ENCODE data around the gene GIMD1. TPM values are rescaled to one million over a fixed set of nuclear protein-coding genes. Genes with fewer than 3 reads are reported as not detected.

Gene GIMD1
- total RNA-seq, 1 experiment from 2014 or later, result not detected

DNA sequence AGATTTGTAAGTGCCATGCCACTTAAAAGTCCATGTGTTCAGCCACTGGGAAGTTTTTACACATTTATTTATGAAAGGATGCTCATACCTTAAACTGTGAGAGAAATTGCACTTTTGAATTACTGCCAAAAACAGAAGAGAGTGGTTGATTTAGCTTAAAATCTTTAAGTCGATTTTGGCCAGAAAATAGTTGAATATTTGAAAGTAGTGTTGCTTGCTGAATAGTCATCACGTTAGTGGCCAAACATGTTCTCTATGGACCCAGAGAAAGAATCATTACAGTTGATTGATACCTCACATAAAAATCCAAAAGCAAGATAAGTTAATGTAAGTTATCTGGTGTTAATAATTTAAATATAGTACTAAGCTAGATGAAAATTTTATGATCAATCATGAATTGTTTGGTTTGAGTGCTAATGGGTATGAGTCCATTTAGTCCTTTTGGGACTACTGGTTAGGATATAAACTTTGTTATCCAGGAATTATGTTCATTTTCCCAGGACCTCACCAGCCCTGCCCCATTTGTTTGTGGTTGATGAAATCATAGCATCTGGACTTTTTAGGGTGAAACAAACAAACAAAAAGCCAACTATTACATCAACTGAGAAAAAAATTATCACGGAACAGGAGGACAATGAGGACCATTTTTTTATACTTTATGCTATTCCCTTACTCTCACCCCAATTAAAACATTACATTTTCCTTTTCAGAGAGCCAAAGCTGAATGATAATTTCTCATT lies 6.3 kb downstream of the GIMD1 start:
- in situ Hi-C loops (cut with HindIII; ENCODE audit: low pct_unique_long_range_greater_than_20kb, low sequenced_read_pairs), result no loop called here
- DNase-seq (ENCODE audit: low read depth, low spot score), result no peak

- no peak for DNase-seq (ENCODE audit: low read depth, low spot score)
- in situ Hi-C loops (cut with HindIII; ENCODE audit: low pct_unique_long_range_greater_than_20kb, low sequenced_read_pairs), result no loop called here
These were observed 9.7 kb downstream of the GIMD1 start for GRCh38 chr4:106358899-106359298.

- DNase-seq (ENCODE audit: low read depth, low spot score), result no peak
- in situ Hi-C loops (cut with HindIII; ENCODE audit: low pct_unique_long_range_greater_than_20kb, low sequenced_read_pairs), result no loop called here
These were observed 13.4 kb downstream of the GIMD1 start for GRCh38 chr4:106355193-106355592.

- in situ Hi-C loops (cut with HindIII; ENCODE audit: low pct_unique_long_range_greater_than_20kb, low sequenced_read_pairs), result no loop called here
- no peak for DNase-seq (ENCODE audit: low read depth, low spot score)
These were observed 14.8 kb downstream of the GIMD1 start for GRCh38 chr4:106353786-106354185.

GRCh38 chr4:106351016-106351415 lies 17.6 kb downstream of the GIMD1 start:
- DNase-seq (ENCODE audit: low read depth, low spot score), result no peak
- in situ Hi-C loops (cut with HindIII; ENCODE audit: low pct_unique_long_range_greater_than_20kb, low sequenced_read_pairs), result no loop called here

DNA sequence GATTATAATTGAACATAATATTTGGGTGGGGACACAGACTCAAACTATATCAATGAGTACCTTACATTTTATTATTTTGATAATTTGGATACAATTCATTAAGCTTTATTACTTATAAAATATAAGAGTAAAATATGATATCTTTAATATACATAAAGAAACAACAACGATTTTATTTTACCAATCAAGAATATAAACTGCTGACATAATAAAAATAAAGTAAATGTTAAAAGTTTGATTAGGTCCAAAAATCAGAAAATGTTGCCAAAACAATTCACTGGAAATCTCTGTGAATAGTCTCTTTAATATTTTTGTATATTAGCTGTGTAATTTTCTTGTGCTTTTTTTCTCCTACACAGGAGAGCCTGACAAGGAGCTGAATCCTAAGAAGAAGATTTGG lies 21.4 kb downstream of the GIMD1 start:
- in situ Hi-C loops (cut with HindIII; ENCODE audit: low pct_unique_long_range_greater_than_20kb, low sequenced_read_pairs), result no loop called here
- DNase-seq (ENCODE audit: low read depth, low spot score), result no peak

- in situ Hi-C loops (cut with HindIII; ENCODE audit: low pct_unique_long_range_greater_than_20kb, low sequenced_read_pairs), result no loop called here
- no peak for DNase-seq (ENCODE audit: low read depth, low spot score)
These were observed 24.0 kb downstream of the GIMD1 start for GRCh38 chr4:106344647-106344970.

DNA sequence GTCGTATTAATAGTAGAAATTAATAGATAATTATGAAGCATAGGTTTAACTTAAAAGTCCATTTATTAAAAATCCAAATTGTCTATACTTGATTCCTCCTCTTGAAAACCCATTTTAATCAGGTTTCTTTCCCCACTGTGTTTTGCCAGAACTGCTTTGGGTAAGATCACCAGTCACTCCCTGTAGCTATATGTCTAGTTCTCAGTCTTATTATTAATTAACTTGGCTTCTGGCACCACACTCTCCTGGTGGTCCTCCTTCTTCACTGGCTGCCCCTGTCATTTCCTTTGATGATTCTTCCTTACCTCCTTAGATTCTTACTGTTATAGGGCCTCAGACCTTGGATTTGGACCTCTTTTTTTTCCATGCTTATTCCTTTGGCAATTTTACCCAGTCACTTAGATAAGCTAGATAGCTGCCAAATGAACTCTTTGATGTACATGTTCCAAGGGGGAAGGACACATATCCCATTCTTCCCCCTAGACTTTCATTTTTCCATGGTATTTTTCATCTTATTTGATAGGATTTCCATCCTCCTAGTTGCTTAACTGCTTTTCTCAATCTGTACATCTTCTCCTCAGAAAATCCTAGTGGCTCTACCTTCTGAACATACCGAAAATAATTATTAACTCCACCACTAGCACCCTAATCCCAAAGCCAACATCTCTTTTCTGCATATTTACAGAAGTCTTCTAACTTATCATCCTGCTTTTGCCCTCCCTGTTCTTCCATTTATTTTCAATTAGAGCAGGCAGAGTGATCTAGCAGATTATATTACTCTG lies 24.5 kb downstream of the GIMD1 start:
- in situ Hi-C loops (cut with HindIII; ENCODE audit: low pct_unique_long_range_greater_than_20kb, low sequenced_read_pairs), result no loop called here

GRCh38 chr4:106340774-106341173 lies 27.8 kb downstream of the GIMD1 start:
- in situ Hi-C loops (cut with HindIII; ENCODE audit: low pct_unique_long_range_greater_than_20kb, low sequenced_read_pairs), result no loop called here
- no peak for DNase-seq (ENCODE audit: low read depth, low spot score)

More for the DNA sequence above, 24.5 kb downstream of the GIMD1 start:
- no peak for DNase-seq (ENCODE audit: low read depth, low spot score)

DNA sequence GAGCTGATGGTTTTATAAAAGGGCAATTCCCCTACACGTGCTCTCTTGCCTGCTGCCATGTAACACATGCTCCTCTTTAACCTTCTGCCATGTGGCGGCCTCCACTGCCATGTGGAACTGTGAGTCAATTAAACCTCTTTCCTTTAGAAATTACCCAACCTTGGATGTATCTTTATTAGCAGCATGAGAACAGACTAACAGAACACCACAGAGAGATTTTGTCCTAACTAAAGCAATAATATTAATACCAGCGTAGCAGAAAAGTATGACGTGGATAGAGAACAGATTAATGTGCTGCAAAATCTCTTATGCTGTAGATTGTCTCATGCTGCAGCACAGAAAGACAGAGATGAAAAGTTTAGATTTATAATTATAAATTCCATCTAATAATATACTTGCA lies 29.1 kb downstream of the GIMD1 start:
- no peak for DNase-seq (ENCODE audit: low read depth, low spot score)
- in situ Hi-C loops (cut with HindIII; ENCODE audit: low pct_unique_long_range_greater_than_20kb, low sequenced_read_pairs), result no loop called here

DNA sequence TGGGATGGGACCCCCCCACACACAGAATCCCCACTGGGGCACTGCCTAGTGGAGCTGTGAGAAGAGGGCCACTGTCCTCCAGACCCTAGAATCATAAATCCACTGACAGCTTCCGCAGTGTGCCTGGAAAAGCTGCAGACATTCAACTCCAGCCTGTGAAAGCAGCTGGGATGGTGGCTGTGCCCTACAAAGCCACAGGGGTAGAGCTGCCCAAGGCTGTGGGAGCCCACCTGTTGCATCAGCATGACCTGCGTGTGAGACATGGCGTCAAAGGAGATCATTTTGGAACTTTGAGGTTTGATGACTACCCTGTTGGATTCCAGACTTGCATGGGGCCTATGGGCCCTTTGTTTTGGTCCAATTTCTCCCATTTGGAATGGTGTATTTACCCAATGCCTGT lies 29.9 kb downstream of the GIMD1 start:
- no peak for DNase-seq (ENCODE audit: low read depth, low spot score)
- in situ Hi-C loops (cut with HindIII; ENCODE audit: low pct_unique_long_range_greater_than_20kb, low sequenced_read_pairs), result no loop called here

- in situ Hi-C loops (cut with HindIII; ENCODE audit: low pct_unique_long_range_greater_than_20kb, low sequenced_read_pairs), result no loop called here
- DNase-seq (ENCODE audit: low read depth, low spot score), result no peak
These were observed 30.7 kb downstream of the GIMD1 start for GRCh38 chr4:106337916-106338315.

DNA sequence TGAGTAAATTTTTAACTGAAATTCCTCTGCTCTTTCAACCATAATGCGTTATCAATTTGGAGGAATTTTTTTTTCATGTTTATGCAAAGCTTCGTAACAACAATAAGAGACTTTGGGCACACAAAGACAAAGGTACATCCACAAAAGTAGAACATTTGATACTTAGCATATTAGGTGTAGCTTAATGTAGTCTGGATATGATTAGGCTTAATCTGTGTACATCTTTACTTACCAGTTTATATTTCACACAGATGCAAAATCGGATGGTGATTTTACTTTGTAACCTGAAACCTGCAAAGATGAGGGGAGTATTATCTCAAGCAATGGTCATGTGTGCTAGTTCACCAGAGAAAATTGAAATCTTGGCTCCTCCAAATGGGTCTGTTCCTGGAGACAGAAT lies 32.0 kb downstream of the GIMD1 start:
- in situ Hi-C loops (cut with HindIII; ENCODE audit: low pct_unique_long_range_greater_than_20kb, low sequenced_read_pairs), result no loop called here
- no peak for DNase-seq (ENCODE audit: low read depth, low spot score)

- in situ Hi-C loops (cut with HindIII; ENCODE audit: low pct_unique_long_range_greater_than_20kb, low sequenced_read_pairs), result no loop called here
These were observed 33.7 kb downstream of the GIMD1 start for GRCh38 chr4:106334741-106335470.

GRCh38 chr4:106333186-106333585 lies 35.4 kb downstream of the GIMD1 start:
- DNase-seq (ENCODE audit: low read depth, low spot score), result no peak
- in situ Hi-C loops (cut with HindIII; ENCODE audit: low pct_unique_long_range_greater_than_20kb, low sequenced_read_pairs), result no loop called here

More at GRCh38 chr4:106334741-106335470, 33.7 kb downstream of the GIMD1 start:
- DNase-seq (ENCODE audit: low read depth, low spot score), result peak; percentile 74

GRCh38 chr4:106329041-106329618 lies 39.4 kb downstream of the GIMD1 start:
- in situ Hi-C loops (cut with HindIII; ENCODE audit: low pct_unique_long_range_greater_than_20kb, low sequenced_read_pairs), result no loop called here
- peak; percentile 56 for DNase-seq (ENCODE audit: low read depth, low spot score)

GRCh38 chr4:106325800-106326199 lies 42.8 kb downstream of the GIMD1 start:
- DNase-seq (ENCODE audit: low read depth, low spot score), result no peak
- in situ Hi-C loops (cut with HindIII; ENCODE audit: low pct_unique_long_range_greater_than_20kb, low sequenced_read_pairs), result no loop called here

DNA sequence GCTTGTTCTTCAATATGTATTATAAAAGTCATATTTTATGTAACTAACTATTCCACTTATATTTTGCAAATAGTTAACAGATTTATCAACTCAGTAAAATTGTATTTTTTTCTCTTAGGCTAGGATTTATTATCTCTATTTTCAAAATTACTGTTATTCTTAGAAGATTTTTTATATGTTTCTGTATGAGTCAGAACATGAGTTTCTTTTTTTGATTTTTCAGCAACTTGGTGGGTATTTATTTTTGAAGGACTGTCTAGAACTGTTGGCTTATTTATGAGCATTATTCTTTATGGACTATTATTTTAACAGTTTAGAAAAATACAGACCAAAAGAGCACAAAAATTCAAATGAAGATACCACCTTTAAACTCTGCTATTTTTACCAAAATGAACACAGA lies 45.5 kb downstream of the GIMD1 start:
- no peak for DNase-seq (ENCODE audit: low read depth, low spot score)
- in situ Hi-C loops (cut with HindIII; ENCODE audit: low pct_unique_long_range_greater_than_20kb, low sequenced_read_pairs), result no loop called here

All from SK-MEL-5 (cell line).